Fibroblast of lung (primary cell): ENCODE results near the gene NSG2. TPM values are rescaled to one million over a fixed set of nuclear protein-coding genes. Genes with fewer than 3 reads are reported as not detected.
A peak's percentile ranks its signal among the peaks of the same experiment; 100 is the strongest.

ENCODE experiments used
- DNase-seq, 2 donors: peaks; one replicate each; pipeline versions ENCODE4 v3.0.0 to v3.0.0-alpha.2; 2010; ENCODE audit warnings: low read depth in 2 of 2
- H2AFZ ChIP-seq: 2 replicates; pipeline ENCODE4 v1.5.1; 2012; ENCODE audit warnings: low read length, control low read depth, inconsistent platforms
- H3K27ac ChIP-seq: 2 replicates; pipeline ENCODE4 v1.5.1; 2011; ENCODE audit warnings: low read length, control low read depth; ENCODE audit not compliant: insufficient read depth
- H3K27me3 ChIP-seq: 2 replicates; pipeline ENCODE4 v1.5.1; 2011; ENCODE audit warnings: mild to moderate bottlenecking, low read length; ENCODE audit not compliant: control insufficient read depth, insufficient read depth
- H3K36me3 ChIP-seq: 2 replicates; pipeline ENCODE4 v1.5.1; 2011; ENCODE audit warnings: low read length; ENCODE audit not compliant: control insufficient read depth, insufficient read depth
- H3K4me1 ChIP-seq: 2 replicates; pipeline ENCODE4 v1.5.1; 2011; ENCODE audit warnings: low read length; ENCODE audit not compliant: control insufficient read depth, insufficient read depth; ENCODE audit errors: extremely low read depth
- H3K4me2 ChIP-seq: 2 replicates; pipeline ENCODE4 v1.5.1; 2011; ENCODE audit warnings: low read length, control low read depth; ENCODE audit not compliant: insufficient read depth; ENCODE audit errors: extremely low read depth
- H3K4me3 ChIP-seq, 4 experiments: fragments of 200-600 bp in 1 of 4; sonication (generic) in 1 of 4; replicated peaks in 1 of 4; 2 replicates each; pipeline ENCODE4 v1.5.1; 2011 to 2016; ENCODE audit warnings: low read length in 4 of 4, low read depth in 3 of 4, mild to moderate bottlenecking in 3 of 4, control low read depth in 2 of 4, inconsistent platforms in 1 of 4, mixed read lengths in 1 of 4; ENCODE audit not compliant: insufficient read depth in 1 of 4; ENCODE audit errors: control extremely low read depth in 1 of 4
- H3K79me2 ChIP-seq: 2 replicates; pipeline ENCODE4 v1.5.1; 2012; ENCODE audit warnings: mild to moderate bottlenecking, low read length, inconsistent platforms; ENCODE audit not compliant: control insufficient read depth, insufficient read depth
- H3K9ac ChIP-seq: 2 replicates; pipeline ENCODE4 v1.5.1; 2011; ENCODE audit warnings: mild to moderate bottlenecking, low read length, control low read depth; ENCODE audit not compliant: insufficient read depth
- H3K9me3 ChIP-seq: 2 replicates; pipeline ENCODE4 v1.5.1; 2012; ENCODE audit warnings: low read depth, low read length; ENCODE audit not compliant: control insufficient read depth, insufficient read depth
- H4K20me1 ChIP-seq: 2 replicates; pipeline ENCODE4 v1.5.1; 2011; ENCODE audit warnings: low read length; ENCODE audit not compliant: control insufficient read depth, insufficient read depth; ENCODE audit errors: extremely low read depth
- CTCF ChIP-seq, 2 donors: IDR thresholded peaks in 1 of 2; conservative IDR thresholded peaks in 1 of 2; 1 replicate in 1 of 2; 2 replicates in 1 of 2; pipeline ENCODE4 v1.5.1; 2011 to 2012; ENCODE audit warnings: low read length in 2 of 2, control low read depth in 1 of 2, inconsistent platforms in 1 of 2, low read depth in 1 of 2, mild to moderate bottlenecking in 1 of 2
- EZH2 ChIP-seq: IDR thresholded peaks from 2 replicates; pipeline ENCODE4 v1.5.1; 2012; ENCODE audit warnings: low read length, control low read depth, mild to moderate bottlenecking; ENCODE audit errors: missing control alignments
- polyA minus RNA-seq: library from RNA; depleted of rRNA, polyadenylated mRNA; stranded (reverse); fragments of >200 nt; gene quantifications from 2 replicates; pipeline ENCODE4 v1.2.3, GENCODE V29; 2011; ENCODE audit warnings: low replicate concordance
- polyA plus RNA-seq, 2 donors: library from polyadenylated mRNA; depleted of rRNA in 1 of 2; stranded (reverse) in 1 of 2; unstranded in 1 of 2; fragments of >200 nt; gene quantifications; 2 replicates each; pipeline ENCODE4 v1.2.1, GENCODE V29; 2011 to 2012; ENCODE audit warnings: missing spikeins in 1 of 2
- total RNA-seq: library from RNA; depleted of rRNA; stranded (reverse); fragments of >200 nt; gene quantifications from 2 replicates; pipeline ENCODE4 v1.2.1, GENCODE V29; 2014

NSG2 gene
- total RNA-seq (not detected in 2 replicates), polyA plus RNA-seq (not detected in 2 replicates), polyA minus RNA-seq (not detected in 2 replicates)
- polyA plus RNA-seq (2012), result not detected in 2 replicates

GRCh38 chr5:174045470-174046025, at the start of gene NSG2:
TSS of gene NSG2 (plus strand) at chr5:174045706. CDS start at chr5:174046756, 1,050 bp downstream.
- H3K27ac ChIP-seq, result no peak within 1 kb of the TSS
- no peak within 1 kb of the TSS for H3K4me3 ChIP-seq
- no peaks in the 10 kb centered on the region for H3K79me2 ChIP-seq
- H2AFZ ChIP-seq, result no peak within 1 kb of the TSS
- DNase-seq, result peak; percentile 78 to 94
- TF ChIP-seq EZH2, result no peak
- peak; percentile 11 to 45 for TF ChIP-seq CTCF (conservative IDR thresholded peaks at IDR 0.05 in 1 of 2, IDR thresholded peaks at IDR 0.05 in 1 of 2; ENCODE audit: low read depth in 1 of 2, low read length in 2 of 2)
- no peaks in the 10 kb centered on the region for H3K4me1 ChIP-seq
- H3K9me3 ChIP-seq, result no peaks in the 10 kb centered on the region
- H4K20me1 ChIP-seq, result no peaks in the 10 kb centered on the region
- H3K36me3 ChIP-seq, result no peaks in the 10 kb centered on the region
- no peaks in the 10 kb centered on the region for H3K27me3 ChIP-seq
- H3K9ac ChIP-seq, result no peak within 1 kb of the TSS
- H3K4me2 ChIP-seq, result no peak within 1 kb of the TSS

GRCh38 chr5:173997331-173997730, 48.2 kb upstream of the NSG2 start:
- H3K4me3 ChIP-seq, result no peak overlapping the region
- H3K4me2 ChIP-seq, result no peak overlapping the region
- H3K36me3 ChIP-seq, result no peaks in the 10 kb centered on the region
- DNase-seq, result no peak
- TF ChIP-seq EZH2 (no peak), CTCF (conservative IDR thresholded peaks at IDR 0.05 in 1 of 2, IDR thresholded peaks at IDR 0.05 in 1 of 2; ENCODE audit: low read depth in 1 of 2, low read length in 2 of 2) (no peak)
- no peak overlapping the region for H3K27ac ChIP-seq
- no peaks in the 10 kb centered on the region for H3K9me3 ChIP-seq
- H3K9ac ChIP-seq, result no peak overlapping the region
- H3K27me3 ChIP-seq, result no peaks in the 10 kb centered on the region
- H3K4me1 ChIP-seq, result no peaks in the 10 kb centered on the region
- no peaks in the 10 kb centered on the region for H4K20me1 ChIP-seq
- H2AFZ ChIP-seq, result no peak overlapping the region
- no peaks in the 10 kb centered on the region for H3K79me2 ChIP-seq

GRCh38 chr5:173998531-173998930, 47.0 kb upstream of the NSG2 start:
- no peaks in the 10 kb centered on the region for H3K4me1 ChIP-seq
- DNase-seq, result peak in 1 of 2 donors; percentile 11
- H2AFZ ChIP-seq, result no peak overlapping the region
- no peak overlapping the region for H3K4me2 ChIP-seq
- H3K9ac ChIP-seq, result no peak overlapping the region
- H3K9me3 ChIP-seq, result no peaks in the 10 kb centered on the region
- H4K20me1 ChIP-seq, result no peaks in the 10 kb centered on the region
- H3K79me2 ChIP-seq, result no peaks in the 10 kb centered on the region
- H3K27me3 ChIP-seq, result no peaks in the 10 kb centered on the region
- TF ChIP-seq EZH2 (no peak), CTCF (conservative IDR thresholded peaks at IDR 0.05 in 1 of 2, IDR thresholded peaks at IDR 0.05 in 1 of 2; ENCODE audit: low read depth in 1 of 2, low read length in 2 of 2) (no peak)
- H3K4me3 ChIP-seq, result no peak overlapping the region
- no peak overlapping the region for H3K27ac ChIP-seq
- H3K36me3 ChIP-seq, result no peaks in the 10 kb centered on the region
